HG03460 (cell line): ENCODE data around the gene WDR73.
"Not testable (repeated sequence)": the region's sequence is repeated elsewhere in the genome, so short reads cannot be mapped to it uniquely, and the experiment has no call there.

Source experiments
- ATAC-seq: cut with Tn5 transposase; IDR thresholded peaks from one replicate; pipeline ENCODE4 v1.9.1; 2021; ENCODE audit not compliant: unreplicated experiment

WDR73 gene

DNA sequence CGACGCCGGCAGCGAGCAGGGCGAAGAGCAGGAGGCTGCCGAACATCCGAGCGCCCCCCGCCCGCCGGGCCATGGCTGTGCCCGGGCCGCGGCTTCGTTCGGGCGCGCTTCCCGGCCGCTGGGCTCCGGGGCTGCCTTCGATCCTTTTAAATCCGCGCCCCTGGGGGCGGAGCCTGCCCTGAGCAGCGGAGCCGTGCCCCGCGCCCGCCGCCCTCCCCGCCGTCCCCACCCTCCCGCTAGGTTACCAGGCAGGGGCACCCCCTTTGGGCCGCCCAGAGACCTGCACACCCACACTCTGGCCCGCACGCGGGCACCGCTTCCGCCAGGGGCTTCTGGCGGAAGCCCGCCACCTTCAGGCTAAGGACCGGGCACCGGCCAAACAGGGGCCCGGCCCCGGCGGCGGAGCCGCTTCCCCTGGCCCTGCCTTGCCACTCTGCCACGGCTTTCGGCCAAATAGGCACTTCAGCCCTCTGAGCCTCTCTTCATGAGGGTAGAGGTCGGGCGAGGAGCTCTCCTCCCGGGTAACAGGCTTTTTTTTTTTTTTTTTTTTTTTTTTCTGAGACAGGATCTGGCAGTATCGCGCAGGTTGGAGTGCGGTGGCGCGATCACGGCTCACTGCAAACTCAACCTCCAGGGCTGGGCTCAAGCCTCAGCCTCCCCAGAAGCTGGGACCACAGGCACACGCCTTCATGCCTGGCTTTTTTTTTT is 4.2 kb upstream of the WDR73 start, which contains the start of gene NMB:
Gene NMB (minus strand): TSS at position 120 of the 708 bp plus-strand sequence. CDS start 47 bp downstream, at position 73.
- peak; percentile 54 for ATAC-seq

DNA sequence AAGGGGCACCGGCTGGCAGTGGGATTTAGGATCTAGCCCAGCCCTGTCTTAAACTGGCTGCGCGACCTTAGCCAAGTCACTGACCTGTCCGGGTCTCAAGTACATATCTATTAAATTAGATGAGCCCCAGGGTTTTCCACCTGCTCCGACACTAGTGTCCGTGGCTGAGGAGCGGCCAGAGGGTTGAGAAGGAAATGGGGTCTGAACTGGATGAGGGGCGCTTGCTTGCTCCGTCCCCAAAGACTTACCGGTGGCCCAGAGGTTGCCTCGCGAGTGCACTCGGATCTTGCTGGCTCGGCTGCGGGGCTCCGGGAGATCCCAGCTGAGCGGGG is 3.6 kb upstream of the WDR73 start:
- no peak for ATAC-seq

DNA sequence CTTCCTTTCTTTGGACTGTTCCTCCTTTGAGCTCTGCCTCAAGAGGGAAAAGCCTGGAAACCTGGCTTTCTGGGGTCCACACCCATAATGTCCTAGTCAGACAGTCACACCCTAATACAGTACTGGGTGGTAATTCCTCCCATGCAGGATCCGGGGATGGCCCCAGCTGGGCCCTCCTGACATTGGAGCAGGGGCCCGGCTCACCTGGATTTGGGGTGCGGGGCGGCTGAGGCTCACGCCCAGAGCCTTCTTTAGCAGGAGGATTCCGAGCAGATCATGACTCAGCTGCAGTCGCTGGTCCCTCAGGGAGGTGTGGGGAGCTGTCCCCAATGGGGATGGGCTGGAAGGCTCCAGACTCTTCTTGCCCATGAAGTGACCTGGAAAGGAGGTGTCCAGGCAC is 2.9 kb upstream of the WDR73 start:
- ATAC-seq, result no peak

DNA sequence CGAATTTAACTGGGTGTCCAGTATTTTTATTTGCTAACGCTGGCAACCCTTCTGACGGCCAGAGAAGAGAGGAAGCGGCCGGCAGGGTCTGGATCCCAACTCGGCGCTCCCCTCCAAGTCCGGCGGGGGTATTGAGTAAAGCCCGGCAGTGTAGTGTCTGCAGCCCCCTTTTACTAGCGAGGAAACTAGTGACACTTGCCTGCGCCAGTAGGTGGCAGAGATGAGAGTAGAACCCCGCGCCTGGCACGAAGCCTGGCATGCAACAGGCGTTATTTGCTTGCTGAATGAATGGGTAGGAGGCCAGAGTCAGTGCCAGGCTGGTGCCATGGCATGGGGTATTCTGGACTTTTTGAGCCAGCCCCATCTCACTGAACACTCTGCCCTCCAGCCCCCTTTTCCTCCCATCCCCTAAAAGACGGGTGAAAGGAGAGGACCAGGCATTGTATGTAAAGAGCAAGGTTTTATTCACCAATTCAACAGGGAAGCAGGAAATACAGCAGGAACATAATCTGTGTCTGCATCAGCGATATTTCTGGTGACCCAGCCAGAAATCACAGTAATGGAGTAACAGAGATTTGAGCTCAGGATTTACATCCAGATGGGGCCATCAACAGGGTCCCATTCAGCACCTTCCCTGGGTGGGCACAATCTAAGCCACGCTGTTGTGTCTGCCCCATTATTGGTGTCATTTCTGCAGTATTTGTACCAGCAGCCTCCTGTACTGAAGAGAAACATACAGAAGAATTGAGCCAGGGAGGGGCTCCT is 788 bp upstream of the WDR73 start:
- peak; percentile 42 for ATAC-seq

DNA sequence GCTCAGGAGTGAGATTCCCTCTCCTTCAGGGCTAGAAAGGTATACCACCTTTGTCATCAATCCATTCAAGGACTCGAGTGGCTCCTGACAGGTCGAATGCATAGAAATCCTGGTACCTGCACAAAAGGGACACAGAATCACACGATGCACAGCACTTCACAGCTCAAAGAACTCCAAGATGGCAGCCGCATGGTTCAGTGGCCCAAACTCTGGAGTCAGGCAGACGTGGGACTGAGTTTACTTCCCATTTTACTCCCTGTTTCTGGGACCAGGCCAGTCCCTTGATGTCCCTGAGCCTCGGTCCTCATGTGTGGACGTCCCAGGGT is 536 bp downstream of the WDR73 start:
- ATAC-seq, result no peak

DNA sequence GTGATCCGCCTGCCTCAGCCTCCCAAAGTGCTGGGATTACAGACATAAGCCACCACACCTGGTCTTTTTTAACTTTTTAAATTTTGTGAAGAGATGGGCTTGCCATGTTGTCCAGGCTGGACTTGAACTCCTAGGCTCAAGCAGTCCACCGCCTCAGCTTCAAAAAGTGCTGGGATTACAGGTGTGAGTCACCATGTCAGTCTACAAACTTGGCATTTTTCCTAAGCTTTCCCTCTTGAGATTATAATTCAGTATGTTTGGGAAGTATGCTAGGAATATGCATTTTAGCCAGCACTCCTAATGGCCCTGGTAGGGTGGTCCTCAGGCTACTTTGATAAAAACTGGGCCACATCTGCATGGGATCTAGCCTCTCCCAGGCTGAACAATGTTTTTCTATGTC is 4.4 kb downstream of the WDR73 start:
- no peak for ATAC-seq

DNA sequence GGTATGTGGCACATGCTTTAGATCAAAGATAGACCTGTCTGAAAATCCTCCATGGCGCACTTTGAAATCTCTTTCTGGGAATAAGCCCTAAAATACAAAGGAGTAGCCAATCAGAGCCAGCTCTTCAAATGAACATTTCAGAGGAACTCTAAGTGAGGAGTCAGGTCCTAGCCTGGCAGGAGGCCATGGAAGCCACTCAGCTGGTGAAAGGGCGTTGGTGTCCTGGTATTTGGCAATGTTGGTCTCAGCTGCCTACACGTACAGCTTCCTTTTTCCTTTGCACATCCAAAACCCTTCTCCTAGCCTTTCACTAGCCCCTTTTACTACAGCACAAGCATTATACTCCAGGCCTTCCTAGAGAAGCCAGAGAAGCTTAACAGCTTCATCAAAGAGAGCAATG is 5.5 kb downstream of the WDR73 start:
- ATAC-seq, result no peak

DNA sequence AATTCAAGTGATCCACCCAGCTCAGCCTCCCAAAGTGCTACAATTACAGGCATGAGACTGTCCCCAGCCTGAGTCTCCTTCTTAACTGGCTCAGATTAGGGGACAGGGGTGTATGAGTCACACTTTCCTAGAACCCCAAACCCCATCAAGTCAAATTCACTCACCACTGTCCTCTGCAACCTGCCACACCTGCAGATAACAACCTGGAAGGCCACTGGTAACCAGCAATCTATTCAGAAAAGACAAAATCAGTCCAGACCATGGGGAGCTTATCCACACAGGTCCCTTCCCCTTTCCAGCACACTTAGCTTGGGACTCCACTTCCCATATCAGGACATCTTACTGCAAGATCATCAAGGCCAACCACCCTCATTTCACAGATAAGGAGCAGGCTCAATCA is 6.4 kb downstream of the WDR73 start:
- ATAC-seq, result no peak

DNA sequence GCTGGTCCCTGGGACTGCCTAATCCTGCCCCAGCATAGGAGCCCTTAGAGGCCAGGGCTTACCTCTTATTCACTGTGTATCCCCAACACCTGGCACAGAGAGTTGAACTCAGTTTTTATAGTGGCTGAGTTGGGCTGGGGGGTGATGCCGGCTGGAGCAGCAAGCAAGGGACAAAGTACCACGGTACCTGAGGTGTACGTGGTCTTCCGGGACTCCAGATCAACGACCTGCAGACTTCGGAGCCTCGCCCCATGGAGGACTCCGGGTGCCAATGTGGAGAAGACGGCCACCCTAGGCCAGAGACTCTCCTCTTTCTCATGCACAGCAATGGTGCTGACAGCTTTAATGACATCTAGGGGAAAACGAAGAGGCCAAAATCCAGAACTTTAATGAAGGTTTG is 8.1 kb downstream of the WDR73 start:
- ATAC-seq, result no peak

DNA sequence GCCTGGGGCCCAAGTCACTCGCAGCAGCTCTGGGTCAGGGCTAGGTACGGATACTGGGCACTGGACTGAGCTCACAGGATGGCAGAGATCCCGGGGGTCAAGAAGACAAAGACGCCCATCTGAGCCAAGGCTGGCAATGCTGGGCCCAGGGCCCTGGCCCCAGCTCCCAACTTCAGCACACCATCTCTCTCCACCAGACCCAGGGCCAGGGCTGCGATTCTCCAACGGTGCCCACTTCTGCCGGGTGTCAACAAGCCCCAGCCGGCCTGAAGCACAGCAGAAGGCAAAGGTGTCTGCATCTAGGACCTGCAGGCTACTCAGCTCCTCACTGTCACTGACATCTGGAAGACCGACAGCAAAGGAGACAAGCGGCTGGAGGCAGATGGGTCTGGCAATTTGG is 8.6 kb downstream of the WDR73 start:
- no peak for ATAC-seq

DNA sequence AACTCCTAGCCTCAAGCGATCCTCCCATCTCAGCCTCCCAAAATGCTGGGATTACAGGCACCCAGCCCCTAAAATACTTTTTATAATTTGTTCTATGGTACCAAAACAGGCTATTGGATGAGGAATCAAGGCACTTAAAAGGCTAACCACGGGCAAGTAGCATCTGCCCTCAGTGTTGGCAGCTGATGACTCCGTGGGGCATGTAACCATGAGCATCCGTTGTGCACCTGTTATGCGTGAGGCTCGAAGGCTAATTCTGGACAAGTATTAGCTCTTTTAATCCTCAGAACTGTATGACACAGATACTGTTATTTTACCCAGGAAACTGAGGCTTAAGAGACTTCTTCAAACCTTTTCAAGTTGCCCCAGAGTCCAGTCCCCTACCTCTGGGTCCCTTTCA is 10.2 kb downstream of the WDR73 start:
- ATAC-seq, result no peak

DNA sequence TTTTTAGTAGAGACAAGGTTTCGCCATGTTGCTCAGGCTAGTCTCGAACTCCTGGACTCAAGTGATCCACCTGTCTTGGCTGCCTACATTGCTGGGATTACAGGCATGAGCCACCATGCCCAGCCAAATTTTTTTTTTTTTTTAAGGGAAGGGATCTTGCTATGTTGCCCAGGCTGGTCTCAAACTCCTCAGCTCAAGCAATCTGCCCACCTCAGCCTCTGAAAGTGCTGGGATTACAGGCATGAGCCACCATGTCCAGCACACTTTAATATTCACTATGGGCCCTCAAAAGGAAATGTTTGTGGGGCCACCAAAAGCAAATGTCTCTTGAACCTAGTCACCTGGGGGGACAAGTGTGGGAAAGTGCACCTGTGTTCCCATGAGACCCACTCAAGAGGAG is 11.4 kb downstream of the WDR73 start:
- ATAC-seq, result not testable (repeated sequence)

DNA sequence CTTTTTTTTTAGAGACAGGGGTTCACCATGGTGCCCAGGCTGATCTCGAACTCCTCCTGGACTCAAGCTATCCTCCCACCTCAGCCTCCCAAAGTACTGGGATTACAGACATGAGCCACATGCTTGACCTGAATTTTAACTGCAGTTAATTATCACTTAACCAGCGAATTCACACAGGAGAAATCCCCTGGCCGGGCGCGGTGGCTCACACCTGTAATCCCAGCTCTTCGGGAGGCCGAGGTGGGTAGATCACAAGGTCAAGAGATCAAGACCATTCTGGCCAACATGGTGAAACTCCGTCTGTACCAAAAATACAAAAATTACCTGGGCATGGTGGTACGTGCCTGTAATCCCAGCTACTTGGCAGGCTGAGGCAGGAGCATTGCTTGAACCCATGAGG is 12.2 kb downstream of the WDR73 start:
- ATAC-seq, result not testable (repeated sequence)

DNA sequence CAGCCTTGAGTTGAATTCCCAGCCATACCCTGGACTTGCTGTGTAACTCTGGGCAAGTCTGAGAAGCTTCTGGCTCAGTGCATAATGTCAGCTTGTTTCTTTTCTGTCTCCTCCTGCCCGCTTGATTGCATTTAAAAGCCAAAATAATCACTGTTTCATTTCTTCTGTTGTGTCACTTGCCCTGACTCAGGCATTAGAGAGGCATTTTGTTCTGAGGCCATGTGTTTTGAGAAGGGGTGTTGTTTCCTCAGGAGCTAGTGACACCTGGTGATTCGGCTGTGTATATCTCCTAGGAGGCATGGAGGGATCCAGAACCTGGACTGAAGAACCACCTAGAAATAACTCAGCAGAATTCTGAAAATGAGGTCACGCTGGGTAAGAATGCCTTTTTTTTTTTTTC is 16.0 kb downstream of the WDR73 start:
- ATAC-seq, result no peak

DNA sequence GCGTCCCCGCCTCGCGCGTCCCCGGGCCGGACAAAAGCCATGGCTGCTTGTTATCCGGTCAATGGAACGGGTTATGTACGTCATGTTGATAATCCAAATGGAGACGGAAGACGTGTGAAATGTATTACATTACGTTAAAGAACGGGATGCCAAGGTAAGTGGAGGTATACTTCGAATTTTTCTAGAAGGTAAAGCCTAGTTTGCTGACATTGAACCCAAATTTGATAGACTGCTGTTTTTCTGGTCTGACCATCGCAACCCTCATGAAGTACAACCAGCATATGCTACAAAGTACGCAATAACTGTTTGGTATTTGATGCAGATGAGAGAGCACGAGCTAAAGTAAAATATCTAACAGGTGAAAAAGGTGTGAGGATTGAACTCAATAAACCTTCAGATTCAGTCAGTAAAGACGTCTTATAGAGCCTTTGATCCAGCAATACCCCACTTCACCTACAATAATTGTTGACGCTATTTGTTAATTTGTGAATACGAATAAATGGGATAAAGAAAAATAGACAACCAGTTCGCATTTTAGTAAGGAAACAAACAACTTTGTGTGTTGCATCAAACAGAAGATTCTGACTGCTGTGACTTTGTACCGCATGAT is 19.8 kb downstream of the WDR73 start:
- no peak for ATAC-seq

DNA sequence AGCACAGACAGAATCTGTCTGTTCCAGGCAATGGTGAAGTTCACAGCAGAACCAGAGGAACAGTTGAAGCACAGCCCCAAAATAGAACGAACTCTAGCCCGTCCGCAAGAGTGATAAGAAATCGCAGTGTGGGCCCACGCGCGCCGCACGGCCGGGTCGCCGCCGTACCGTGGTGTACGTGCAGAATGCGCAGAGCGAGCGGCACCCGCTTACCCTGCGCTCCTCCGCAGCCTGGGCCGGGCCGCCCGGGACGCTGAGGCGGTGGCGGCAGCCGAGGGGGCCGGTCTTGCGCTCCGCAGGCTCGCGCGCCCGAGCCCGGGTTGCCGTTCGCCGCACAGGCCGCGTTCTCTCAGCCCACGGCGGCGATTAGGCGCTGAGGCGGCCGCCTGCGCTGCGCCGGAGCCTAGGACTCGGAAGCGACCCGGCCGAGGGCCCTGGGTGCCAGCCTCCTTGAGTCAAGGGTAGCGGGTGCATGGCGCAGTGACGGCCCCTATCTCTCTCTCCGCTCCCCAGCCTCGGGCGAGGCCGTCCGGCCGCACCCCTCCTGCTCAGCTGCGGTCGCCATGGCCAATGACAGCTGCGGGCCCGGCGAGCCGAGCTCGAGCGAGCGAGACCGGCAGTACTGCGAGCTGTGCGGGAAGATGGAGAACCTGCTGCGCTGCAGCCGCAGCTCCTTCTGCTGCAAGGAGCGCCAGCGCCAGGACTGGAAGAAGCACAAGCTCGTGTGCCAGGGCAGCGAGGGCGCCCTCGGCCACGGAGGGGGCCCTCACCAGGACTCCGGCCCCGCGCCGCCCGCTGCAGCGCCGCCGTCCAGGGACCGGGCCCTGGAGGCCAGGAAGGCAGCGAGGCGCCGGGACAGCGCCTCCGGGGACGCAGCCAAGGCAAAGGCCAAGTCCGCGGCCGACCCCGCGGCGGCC is 20.5 kb downstream of the WDR73 start:
- peak; percentile 37 for ATAC-seq

DNA sequence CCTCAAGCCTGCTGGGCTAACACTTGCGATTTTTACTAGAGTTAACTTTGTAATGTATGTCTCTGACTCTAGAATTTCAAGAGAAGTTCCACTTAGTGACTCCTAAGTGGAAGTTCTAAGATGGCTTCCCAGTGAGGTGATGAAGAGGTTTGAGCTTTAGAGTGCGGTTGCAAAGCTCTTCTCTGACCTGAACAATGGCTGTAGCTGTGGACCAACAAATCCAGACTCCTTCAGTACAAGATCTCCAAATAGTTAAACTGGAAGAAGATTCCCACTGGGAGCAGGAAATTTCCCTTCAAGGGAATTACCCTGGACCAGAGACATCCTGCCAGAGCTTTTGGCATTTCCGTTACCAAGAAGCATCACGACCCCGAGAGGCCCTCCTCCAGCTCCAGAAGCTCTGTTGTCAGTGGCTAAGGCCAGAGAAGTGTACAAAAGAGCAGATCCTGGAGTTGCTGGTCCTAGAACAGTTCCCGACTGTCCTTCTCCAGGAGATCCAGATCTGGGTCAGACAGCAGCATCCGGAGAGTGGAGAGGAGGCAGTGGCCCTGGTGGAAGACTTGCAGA is 22.3 kb downstream of the WDR73 start:
- ATAC-seq, result no peak

DNA sequence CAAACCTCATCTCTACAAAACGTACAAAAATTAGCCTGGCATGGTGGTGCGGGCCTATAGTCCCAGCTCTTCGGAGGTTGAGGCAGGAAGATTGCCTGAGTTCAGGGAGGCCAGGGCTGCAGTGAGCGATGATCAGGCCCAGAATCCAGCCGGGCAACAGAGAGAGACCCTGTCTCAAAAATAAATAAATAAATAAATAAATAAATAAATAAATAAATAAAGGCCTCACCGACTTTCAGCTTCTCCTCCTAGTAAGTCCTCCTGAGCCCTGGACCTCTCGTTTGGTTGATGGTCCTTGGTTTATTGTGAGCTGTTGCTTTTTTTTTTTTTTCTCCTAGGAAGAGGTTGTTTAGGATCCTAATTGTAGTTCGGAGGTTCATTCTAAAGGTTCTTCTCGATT is 25.1 kb downstream of the WDR73 start:
- no peak for ATAC-seq

DNA sequence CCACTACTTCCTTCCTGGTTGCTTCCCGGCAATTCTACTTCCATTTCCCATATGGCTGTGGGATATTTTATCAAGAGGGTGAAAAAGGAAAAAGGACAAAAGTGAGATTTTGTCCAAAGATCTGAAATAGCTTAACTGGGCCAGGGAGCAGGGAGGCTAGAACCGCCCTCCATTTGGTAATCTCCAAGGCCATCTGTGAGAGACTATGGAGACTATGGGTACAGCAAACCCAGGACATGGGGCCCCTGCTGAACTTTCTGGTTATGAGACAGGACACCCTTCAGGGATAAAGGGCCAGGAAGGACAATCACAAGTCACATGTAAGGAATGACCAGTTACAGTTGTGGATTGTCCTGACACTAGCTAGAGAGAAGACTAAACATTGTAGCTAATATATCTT is 29.0 kb downstream of the WDR73 start:
- no peak for ATAC-seq

DNA sequence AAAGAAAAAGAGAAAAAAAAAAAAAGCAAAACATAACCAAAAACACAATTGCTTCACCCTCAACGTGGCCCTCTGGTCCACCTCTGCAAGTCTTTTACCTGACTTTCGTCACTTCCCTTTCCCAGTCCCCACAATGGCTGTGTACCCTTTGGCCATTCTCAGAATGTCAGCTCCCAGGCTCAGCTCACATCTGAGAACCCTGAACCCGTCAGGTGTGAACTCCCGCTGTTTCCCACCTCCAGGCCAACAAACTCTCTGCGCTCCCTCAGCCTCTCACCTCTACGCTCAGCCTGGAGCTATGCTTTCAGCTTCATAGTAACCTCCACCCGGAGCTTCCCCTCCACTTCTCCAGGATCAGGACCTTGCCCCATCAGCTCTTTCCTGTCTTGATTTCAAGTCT is 29.7 kb downstream of the WDR73 start:
- no peak for ATAC-seq

DNA sequence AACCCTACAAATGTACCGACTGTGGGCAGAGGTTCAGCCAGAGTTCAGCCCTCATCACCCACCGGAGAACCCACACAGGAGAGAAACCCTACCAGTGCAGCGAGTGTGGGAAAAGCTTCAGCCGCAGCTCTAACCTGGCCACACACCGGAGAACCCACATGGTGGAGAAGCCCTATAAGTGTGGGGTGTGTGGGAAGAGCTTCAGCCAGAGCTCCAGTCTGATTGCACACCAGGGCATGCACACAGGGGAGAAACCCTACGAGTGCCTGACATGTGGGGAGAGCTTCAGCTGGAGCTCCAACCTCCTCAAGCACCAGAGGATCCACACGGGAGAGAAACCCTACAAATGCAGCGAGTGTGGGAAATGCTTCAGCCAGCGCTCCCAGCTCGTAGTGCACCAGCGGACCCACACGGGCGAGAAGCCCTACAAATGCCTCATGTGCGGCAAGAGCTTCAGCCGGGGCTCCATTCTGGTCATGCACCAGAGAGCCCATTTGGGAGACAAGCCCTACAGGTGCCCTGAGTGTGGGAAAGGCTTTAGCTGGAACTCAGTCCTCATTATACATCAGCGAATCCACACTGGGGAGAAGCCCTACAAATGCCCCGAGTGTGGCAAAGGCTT is 32.6 kb downstream of the WDR73 start:
- ATAC-seq, result no peak
